Panc1 (cell line): ENCODE results near the gene OTUB1.

ENCODE experiments used
- CTCF ChIP-seq: fragments of 450-650 bp; IDR thresholded peaks from 2 replicates; pipeline ENCODE4 v1.5.1; 2017; ENCODE audit warnings: mild to moderate bottlenecking
- TCF7L2 ChIP-seq: IDR thresholded peaks from 2 replicates; pipeline ENCODE4 v1.6.1; 2011; ENCODE audit warnings: mild to moderate bottlenecking, low read depth, low read length, inconsistent platforms

GRCh38 chr11:64031001-64031400, 44.8 kb downstream of the OTUB1 start:
- TF ChIP-seq CTCF (no peak), TCF7L2 (no peak)
